BLaER1 (cell line): ENCODE data around the gene PRKAG2.

Experiments
- H3K27ac ChIP-seq: shearing (Covaris generic); formaldehyde crosslinking; 2 replicates; pipeline ENCODE4 v1.8.1; 2022
- H3K27me3 ChIP-seq: shearing (Covaris generic); formaldehyde crosslinking; 2 replicates; pipeline ENCODE4 v1.8.1; 2022
- H3K36me3 ChIP-seq: shearing (Covaris generic); formaldehyde crosslinking; 2 replicates; pipeline ENCODE4 v1.8.1; 2022
- H3K4me1 ChIP-seq: shearing (Covaris generic); formaldehyde crosslinking; 2 replicates; pipeline ENCODE4 v1.8.1; 2022
- H3K4me2 ChIP-seq: shearing (Covaris generic); formaldehyde crosslinking; 2 replicates; pipeline ENCODE4 v1.8.1; 2022
- H3K4me3 ChIP-seq: shearing (Covaris generic); formaldehyde crosslinking; 2 replicates; pipeline ENCODE4 v1.8.1; 2022
- H3K9ac ChIP-seq: shearing (Covaris generic); formaldehyde crosslinking; 2 replicates; pipeline ENCODE4 v1.8.1; 2022
- H3K9me3 ChIP-seq: shearing (Covaris generic); formaldehyde crosslinking; 2 replicates; pipeline ENCODE4 v1.8.1; 2022
- H4K20me1 ChIP-seq: shearing (Covaris generic); formaldehyde crosslinking; 2 replicates; pipeline ENCODE4 v1.8.1; 2022
- Cebpa-rat ChIP-seq: shearing (Covaris generic); IDR thresholded peaks from 2 replicates; pipeline ENCODE4 v1.8.1; 2022

Gene PRKAG2

GRCh38 chr7:151570366-151570915 is 306.5 kb downstream of the PRKAG2 start:
- no peak for TF ChIP-seq Cebpa-rat
- Histone ChIP-seq H3K4me1 (no peaks in the 10 kb centered on the region), H3K4me3 (no peak overlapping the region), H3K36me3 (peaks cover 10% of the 10 kb centered on the region), H3K4me2 (no peak overlapping the region), H3K9ac (no peak overlapping the region), H3K27me3 (no peaks in the 10 kb centered on the region), H3K27ac (no peak overlapping the region), H3K9me3 (no peaks in the 10 kb centered on the region), H4K20me1 (no peaks in the 10 kb centered on the region)

- H3K36me3 ChIP-seq, result peaks cover 10% of the 10 kb centered on the region
- H3K9ac ChIP-seq, result no peak overlapping the region
Observed at GRCh38 chr7:151568956-151569940, 307.7 kb downstream of the PRKAG2 start.

GRCh38 chr7:151566897-151567320 is 310.0 kb downstream of the PRKAG2 start:
- Histone ChIP-seq H3K36me3 (peaks cover 21% of the 10 kb centered on the region), H3K9ac (no peak overlapping the region), H3K9me3 (no peaks in the 10 kb centered on the region), H3K4me1 (peaks cover 7% of the 10 kb centered on the region), H4K20me1 (no peaks in the 10 kb centered on the region), H3K27me3 (no peaks in the 10 kb centered on the region), H3K27ac (no peak overlapping the region), H3K4me3 (no peak overlapping the region), H3K4me2 (no peak overlapping the region)
- no peak for TF ChIP-seq Cebpa-rat

More at GRCh38 chr7:151568956-151569940, 307.7 kb downstream of the PRKAG2 start:
- H3K27me3 ChIP-seq, result no peaks in the 10 kb centered on the region
- no peaks in the 10 kb centered on the region for H3K9me3 ChIP-seq
- H3K4me2 ChIP-seq, result no peak overlapping the region
- TF ChIP-seq Cebpa-rat, result no peak
- no peak overlapping the region for H3K27ac ChIP-seq
- no peaks in the 10 kb centered on the region for H4K20me1 ChIP-seq
- H3K4me1 ChIP-seq, result peaks cover 6% of the 10 kb centered on the region
- H3K4me3 ChIP-seq, result no peak overlapping the region

- Histone ChIP-seq H3K4me1 (peaks cover 7% of the 10 kb centered on the region), H3K9me3 (no peaks in the 10 kb centered on the region), H3K27me3 (no peaks in the 10 kb centered on the region), H3K9ac (no peak overlapping the region), H3K4me3 (no peak overlapping the region), H3K36me3 (peaks cover 32% of the 10 kb centered on the region), H4K20me1 (no peaks in the 10 kb centered on the region), H3K27ac (no peak overlapping the region), H3K4me2 (no peak overlapping the region)
- no peak for TF ChIP-seq Cebpa-rat
Observed at GRCh38 chr7:151565541-151565940, 311.4 kb downstream of the PRKAG2 start.

GRCh38 chr7:151560243-151560642 is 316.7 kb downstream of the PRKAG2 start:
- Histone ChIP-seq H4K20me1 (no peaks in the 10 kb centered on the region), H3K4me3 (no peak overlapping the region), H3K27me3 (no peaks in the 10 kb centered on the region), H3K27ac (no peak overlapping the region), H3K9ac (no peak overlapping the region), H3K4me1 (peaks cover 7% of the 10 kb centered on the region), H3K4me2 (no peak overlapping the region), H3K36me3 (peaks cover 54% of the 10 kb centered on the region), H3K9me3 (no peaks in the 10 kb centered on the region)
- no peak for TF ChIP-seq Cebpa-rat

DNA sequence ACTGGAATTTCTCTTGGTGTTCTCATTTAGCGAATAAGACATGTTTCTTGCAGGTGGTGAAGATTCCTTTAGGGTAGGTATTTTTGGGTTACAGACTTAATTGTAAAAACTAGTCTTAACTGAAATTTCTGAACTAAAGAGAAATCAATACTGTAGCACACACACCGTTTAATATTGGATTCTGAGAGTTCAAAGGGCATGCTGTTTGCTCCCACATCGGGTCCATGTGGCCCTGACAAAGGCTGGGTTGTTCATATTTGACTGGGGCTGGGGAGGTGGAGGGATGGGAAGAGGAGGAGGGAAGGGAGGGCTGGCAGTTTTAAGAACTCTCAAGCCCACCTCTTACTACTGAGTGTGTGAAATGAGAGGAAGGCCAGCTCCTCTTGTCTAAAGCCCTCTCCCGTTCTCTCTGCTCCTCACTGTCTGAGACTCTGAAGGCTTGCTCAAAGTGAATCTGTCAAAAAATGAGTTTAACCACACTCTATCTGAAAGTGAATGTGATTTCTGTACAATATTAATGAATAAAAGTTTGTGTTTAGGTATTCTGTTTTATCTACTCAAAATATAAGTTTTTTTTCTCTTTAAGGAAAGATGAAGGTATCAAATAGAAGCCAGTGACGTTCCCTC is 317.2 kb downstream of the PRKAG2 start:
- no peaks in the 10 kb centered on the region for H3K9me3 ChIP-seq
- H3K36me3 ChIP-seq, result peaks cover 54% of the 10 kb centered on the region
- H3K4me2 ChIP-seq, result no peak overlapping the region
- H3K27me3 ChIP-seq, result no peaks in the 10 kb centered on the region
- TF ChIP-seq Cebpa-rat, result no peak
- no peak overlapping the region for H3K9ac ChIP-seq
- H3K27ac ChIP-seq, result no peak overlapping the region
- no peaks in the 10 kb centered on the region for H4K20me1 ChIP-seq
- peaks cover 5% of the 10 kb centered on the region for H3K4me1 ChIP-seq
- H3K4me3 ChIP-seq, result no peak overlapping the region

- no peaks in the 10 kb centered on the region for H4K20me1 ChIP-seq
- peaks cover 50% of the 10 kb centered on the region for H3K36me3 ChIP-seq
- no peak overlapping the region for H3K4me2 ChIP-seq
- no peaks in the 10 kb centered on the region for H3K9me3 ChIP-seq
- no peak overlapping the region for H3K9ac ChIP-seq
- no peaks in the 10 kb centered on the region for H3K27me3 ChIP-seq
- no peak overlapping the region for H3K27ac ChIP-seq
- peaks cover 5% of the 10 kb centered on the region for H3K4me1 ChIP-seq
- TF ChIP-seq Cebpa-rat, result no peak
- no peak overlapping the region for H3K4me3 ChIP-seq
Observed at GRCh38 chr7:151558575-151558974, 318.3 kb downstream of the PRKAG2 start.

DNA sequence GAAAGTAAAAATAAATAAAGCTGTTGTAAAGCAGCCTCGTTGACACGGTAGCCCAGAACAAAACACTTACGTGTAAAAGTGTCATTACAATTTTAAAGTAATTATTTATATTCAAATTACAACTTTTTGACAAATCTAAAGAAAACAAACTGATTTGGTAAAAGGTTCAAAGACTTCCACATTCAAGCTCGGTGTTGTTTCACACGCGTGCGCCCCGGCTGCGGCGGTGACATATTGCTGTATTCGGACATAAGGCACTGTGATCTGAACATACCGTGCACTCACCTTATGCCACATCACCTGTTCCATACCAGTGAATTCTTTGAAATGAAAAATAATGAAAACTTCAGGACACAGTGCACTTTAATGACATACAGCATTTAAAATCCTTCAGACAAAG is 320.3 kb downstream of the PRKAG2 start:
- no peaks in the 10 kb centered on the region for H3K27me3 ChIP-seq
- H3K4me1 ChIP-seq, result peaks cover 24% of the 10 kb centered on the region
- H3K9ac ChIP-seq, result no peak overlapping the region
- no peaks in the 10 kb centered on the region for H4K20me1 ChIP-seq
- H3K4me2 ChIP-seq, result no peak overlapping the region
- no peaks in the 10 kb centered on the region for H3K9me3 ChIP-seq
- TF ChIP-seq Cebpa-rat, result no peak
- peaks cover 43% of the 10 kb centered on the region for H3K36me3 ChIP-seq
- H3K27ac ChIP-seq, result no peak overlapping the region
- no peak overlapping the region for H3K4me3 ChIP-seq

GRCh38 chr7:151553356-151553755 is 323.6 kb downstream of the PRKAG2 start:
- Histone ChIP-seq H3K4me1 (peaks cover 57% of the 10 kb centered on the region), H3K36me3 (peaks cover 10% of the 10 kb centered on the region), H3K4me3 (no peak overlapping the region), H3K27ac (no peak overlapping the region), H3K4me2 (peak overlapping the region; percentile 70), H3K9me3 (no peaks in the 10 kb centered on the region), H4K20me1 (no peaks in the 10 kb centered on the region), H3K9ac (no peak overlapping the region), H3K27me3 (no peaks in the 10 kb centered on the region)
- no peak for TF ChIP-seq Cebpa-rat
